A673 (cell line): ENCODE data around the gene SPNS1. TPM values are rescaled to one million over a fixed set of nuclear protein-coding genes. Genes with fewer than 3 reads are reported as not detected.

ENCODE experiments used
- BruUV-seq: library from RNA; stranded (reverse); fragments of 400-500 nt; replicated peaks from 2 replicates; lab custom pipeline; 2021; lab: Mats Ljungman, UMichigan
- CTCF ChIA-PET: fragments of 300-600 bp; sonication (Branson Sonifier 250); formaldehyde crosslinking; loops from one replicate; lab custom pipeline; 2022; ENCODE audit warnings: antibody characterized with exemption; lab: Charles Lee
- POLR2A ChIA-PET: fragments of 300-600 bp; sonication (Branson Sonifier 250); formaldehyde crosslinking; loops from one replicate; lab custom pipeline; 2022; ENCODE audit warnings: antibody characterized with exemption; ENCODE audit not compliant: low non-redundant PET; lab: Charles Lee
- DNase-seq: peaks from one replicate; pipeline ENCODE4 v3.0.0-alpha.2; 2015; ENCODE audit warnings: low spot score
- H3K27ac ChIP-seq: fragments of 200-600 bp; sonication (generic); 2 replicates; pipeline ENCODE4 v1.5.1; 2016; ENCODE audit warnings: mixed run types, low read depth, mild to moderate bottlenecking, mixed read lengths, antibody characterized with exemption, low read length; ENCODE audit not compliant: poor library complexity, severe bottlenecking
- H3K27me3 ChIP-seq: fragments of 200-600 bp; sonication (generic); replicated peaks from 2 replicates; pipeline ENCODE4 v1.6.1; 2017; ENCODE audit warnings: mixed run types, low read depth, mild to moderate bottlenecking, mixed read lengths, antibody characterized with exemption, low read length; ENCODE audit not compliant: insufficient read depth, poor library complexity
- H3K36me3 ChIP-seq: fragments of 200-600 bp; sonication (generic); 2 replicates; pipeline ENCODE4 v1.6.1; 2016; ENCODE audit warnings: mixed run types, mild to moderate bottlenecking, mixed read lengths, antibody characterized with exemption, low read length; ENCODE audit not compliant: insufficient read depth, poor library complexity, severe bottlenecking
- H3K4me1 ChIP-seq: fragments of 200-600 bp; sonication (generic); 2 replicates; pipeline ENCODE4 v1.6.1; 2017; ENCODE audit warnings: mixed run types, mild to moderate bottlenecking, mixed read lengths, antibody characterized with exemption, low read length; ENCODE audit not compliant: insufficient read depth, poor library complexity, severe bottlenecking
- H3K4me3 ChIP-seq: fragments of 200-600 bp; sonication (generic); 2 replicates; pipeline ENCODE4 v1.5.1; 2016; ENCODE audit warnings: low read depth, mixed run types, mild to moderate bottlenecking, mixed read lengths, low read length; ENCODE audit not compliant: poor library complexity, severe bottlenecking
- H3K9me3 ChIP-seq: fragments of 200-600 bp; sonication (generic); 2 replicates; pipeline ENCODE4 v1.6.1; 2016; ENCODE audit warnings: mixed run types, low read depth, mild to moderate bottlenecking, mixed read lengths, antibody characterized with exemption, low read length; ENCODE audit not compliant: poor library complexity, severe bottlenecking
- EZH2 ChIP-seq: fragments of 200-600 bp; sonication (generic); IDR thresholded peaks from 2 replicates; pipeline ENCODE4 v1.6.1; 2017; ENCODE audit warnings: borderline replicate concordance, low read depth, mild to moderate bottlenecking, mixed read lengths, antibody characterized with exemption, low read length; ENCODE audit not compliant: poor library complexity, severe bottlenecking
- intact Hi-C: fragments of 100-400 bp; cut with micrococcal nuclease; formaldehyde crosslinking; loops from one replicate; pipeline ENCODE4 v1.10.0; 2022; ENCODE audit not compliant: unreplicated experiment
- total RNA-seq: library from RNA; stranded (reverse); gene quantifications from 2 replicates; pipeline ENCODE4 v1.2.3, GENCODE V29; 2021
- TF ChIP-seq, protein P1 (sequence below): fragments of 300-800, 200-600 bp; sonication (generic); conservative IDR thresholded peaks from 2 replicates; pipeline ENCODE4 v1.5.1; 2017; ENCODE audit warnings: low read depth, mild to moderate bottlenecking, antibody characterized with exemption, low read length, moderate library complexity, mixed read lengths

Gene SPNS1
- total RNA-seq, 1 experiment from 2014 or later, result 46.3 TPM

DNA sequence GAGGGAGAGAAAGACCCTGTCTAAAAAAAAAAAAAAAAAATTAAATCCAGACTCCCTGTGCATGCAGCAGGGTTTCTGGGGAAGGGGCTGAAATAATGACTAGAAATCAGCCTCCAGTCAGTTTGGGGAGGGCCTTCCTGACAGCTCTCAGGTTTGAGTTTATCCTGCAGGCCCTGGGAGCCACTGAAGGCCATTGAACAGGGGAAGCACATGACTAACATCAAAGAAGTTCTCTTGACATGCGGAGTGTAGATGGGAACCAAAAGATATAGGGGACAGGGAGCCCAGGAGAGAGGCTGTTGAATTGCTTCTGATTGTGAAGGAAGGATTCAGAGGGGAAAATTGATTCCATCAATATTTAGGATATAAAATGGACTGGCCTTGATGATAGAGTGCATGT lies 46.8 kb upstream of the SPNS1 start:
- TF ChIP-seq EZH2, result no peak
- TF ChIP-seq, protein P1, sequence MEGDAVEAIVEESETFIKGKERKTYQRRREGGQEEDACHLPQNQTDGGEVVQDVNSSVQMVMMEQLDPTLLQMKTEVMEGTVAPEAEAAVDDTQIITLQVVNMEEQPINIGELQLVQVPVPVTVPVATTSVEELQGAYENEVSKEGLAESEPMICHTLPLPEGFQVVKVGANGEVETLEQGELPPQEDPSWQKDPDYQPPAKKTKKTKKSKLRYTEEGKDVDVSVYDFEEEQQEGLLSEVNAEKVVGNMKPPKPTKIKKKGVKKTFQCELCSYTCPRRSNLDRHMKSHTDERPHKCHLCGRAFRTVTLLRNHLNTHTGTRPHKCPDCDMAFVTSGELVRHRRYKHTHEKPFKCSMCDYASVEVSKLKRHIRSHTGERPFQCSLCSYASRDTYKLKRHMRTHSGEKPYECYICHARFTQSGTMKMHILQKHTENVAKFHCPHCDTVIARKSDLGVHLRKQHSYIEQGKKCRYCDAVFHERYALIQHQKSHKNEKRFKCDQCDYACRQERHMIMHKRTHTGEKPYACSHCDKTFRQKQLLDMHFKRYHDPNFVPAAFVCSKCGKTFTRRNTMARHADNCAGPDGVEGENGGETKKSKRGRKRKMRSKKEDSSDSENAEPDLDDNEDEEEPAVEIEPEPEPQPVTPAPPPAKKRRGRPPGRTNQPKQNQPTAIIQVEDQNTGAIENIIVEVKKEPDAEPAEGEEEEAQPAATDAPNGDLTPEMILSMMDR, result no peak
- no TSS peak for BruUV-seq
- H3K27me3 ChIP-seq, result no peaks in the 10 kb centered on the region

DNA sequence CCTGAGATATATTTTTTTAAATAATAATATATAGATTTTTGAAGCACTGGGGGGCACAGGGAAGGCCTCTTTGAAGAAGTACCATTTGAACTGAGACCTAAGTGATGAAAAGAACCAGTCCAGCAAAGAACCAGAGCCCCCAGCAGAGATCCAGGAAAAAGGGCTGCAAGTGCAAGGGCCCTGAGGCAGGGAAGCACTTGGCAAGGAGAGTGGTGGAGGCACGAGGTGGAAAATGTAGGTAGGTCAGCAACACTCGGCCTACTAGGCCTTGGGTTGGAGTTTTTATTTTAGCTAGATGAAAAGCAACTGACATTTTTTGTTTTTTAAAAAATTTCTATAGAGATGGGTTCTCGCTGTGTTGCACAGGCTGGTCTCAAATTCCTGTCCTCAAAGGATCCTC lies 44.4 kb upstream of the SPNS1 start:
- no peak for DNase-seq

More for the DNA sequence above, 46.8 kb upstream of the SPNS1 start:
- peaks cover 7% of the 10 kb centered on the region for H3K4me1 ChIP-seq
- no peak overlapping the region for H3K4me3 ChIP-seq
- no peak overlapping the region for H3K27ac ChIP-seq
- intact Hi-C loops, result loop anchor here (10.0 kb wide), 1 partner anchor 53 kb away; the partner anchor contains the start of gene ATP2A1
- no peaks in the 10 kb centered on the region for H3K36me3 ChIP-seq
- DNase-seq, result no peak
- POLR2A ChIA-PET, result interaction anchor here (0.6 kb wide), 1 partner anchor 14 kb away, joined by 5 read pairs; no protein-coding TSS in a partner anchor
- no peaks in the 10 kb centered on the region for H3K9me3 ChIP-seq
- CTCF ChIA-PET, result no interaction called here

DNA sequence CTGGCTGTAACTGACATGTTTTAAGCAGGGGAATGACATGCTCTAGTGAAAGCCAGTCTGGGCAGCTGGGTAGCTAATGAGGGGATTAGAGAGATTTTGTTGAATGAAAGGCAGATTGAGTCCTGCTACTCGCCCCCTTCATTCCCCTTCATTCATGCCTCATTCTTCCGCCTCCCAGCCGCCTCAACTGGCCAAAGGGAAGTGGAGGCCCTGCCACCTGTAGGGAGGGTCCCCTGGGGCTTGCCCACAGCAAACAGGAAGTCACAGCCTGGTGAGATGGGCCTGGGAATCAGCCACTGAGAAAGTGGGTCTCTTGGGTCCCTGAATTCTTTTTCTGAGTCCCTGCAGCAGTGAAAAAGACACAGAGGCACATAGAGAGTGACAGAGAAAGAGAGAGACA lies 43.9 kb upstream of the SPNS1 start:
- DNase-seq, result peak; percentile 39
- Histone ChIP-seq H3K4me1 (peaks cover 7% of the 10 kb centered on the region), H3K27ac (peak overlapping the region; percentile 46), H3K36me3 (no peaks in the 10 kb centered on the region), H3K27me3 (no peaks in the 10 kb centered on the region), H3K9me3 (no peaks in the 10 kb centered on the region), H3K4me3 (no peak overlapping the region)
- TF ChIP-seq, protein P1, result no peak
- no peak for TF ChIP-seq EZH2
- ChIA-PET CTCF (no interaction called here), POLR2A (interaction anchor here (0.6 kb wide), 1 partner anchor 96 kb away, joined by 4 read pairs; no protein-coding TSS in a partner anchor)
- intact Hi-C loops, result no loop called here
- no TSS peak for BruUV-seq

More for the DNA sequence above, 44.4 kb upstream of the SPNS1 start:
- H3K9me3 ChIP-seq, result no peaks in the 10 kb centered on the region
- H3K27me3 ChIP-seq, result no peaks in the 10 kb centered on the region
- H3K4me3 ChIP-seq, result no peak overlapping the region
- peak overlapping the region; percentile 46 for H3K27ac ChIP-seq
- peaks cover 7% of the 10 kb centered on the region for H3K4me1 ChIP-seq
- POLR2A ChIA-PET, result interaction anchor here (0.6 kb wide), 1 partner anchor 95 kb away, joined by 4 read pairs; no protein-coding TSS in a partner anchor
- no TSS peak for BruUV-seq
- intact Hi-C loops, result no loop called here
- CTCF ChIA-PET, result no interaction called here
- TF ChIP-seq EZH2, result no peak
- TF ChIP-seq, protein P1, result no peak
- H3K36me3 ChIP-seq, result no peaks in the 10 kb centered on the region
